ENCODE data around the gene ACSF2.

ACSF2 gene

GRCh38 chr17:50501054-50501453, 75.0 kb downstream of the ACSF2 start:
- FAIRE-seq (no peak), DNase-seq (ENCODE audit: insufficient read length) (no peak)
- TF ChIP-seq POLR2AphosphoS5 (IDR thresholded peaks at IDR 0.05; ENCODE audit: low read depth, low read length): no peak
- no peak for TF ChIP-seq TAF1 (IDR thresholded peaks at IDR 0.05; ENCODE audit: borderline replicate concordance, low read depth, low read length)
- TF ChIP-seq POLR2A (IDR thresholded peaks at IDR 0.05; ENCODE audit: low read depth, low read length): no peak

- no peak for TF ChIP-seq POLR2AphosphoS5 (IDR thresholded peaks at IDR 0.05; ENCODE audit: low read depth, low read length)
- TF ChIP-seq POLR2A (IDR thresholded peaks at IDR 0.05; ENCODE audit: low read depth, low read length): no peak
- no peak for TF ChIP-seq TAF1 (IDR thresholded peaks at IDR 0.05; ENCODE audit: borderline replicate concordance, low read depth, low read length)
- DNase-seq (ENCODE audit: insufficient read length) (no peak), FAIRE-seq (no peak)
Observed at GRCh38 chr17:50502301-50502990, 76.4 kb downstream of the ACSF2 start.

DNA sequence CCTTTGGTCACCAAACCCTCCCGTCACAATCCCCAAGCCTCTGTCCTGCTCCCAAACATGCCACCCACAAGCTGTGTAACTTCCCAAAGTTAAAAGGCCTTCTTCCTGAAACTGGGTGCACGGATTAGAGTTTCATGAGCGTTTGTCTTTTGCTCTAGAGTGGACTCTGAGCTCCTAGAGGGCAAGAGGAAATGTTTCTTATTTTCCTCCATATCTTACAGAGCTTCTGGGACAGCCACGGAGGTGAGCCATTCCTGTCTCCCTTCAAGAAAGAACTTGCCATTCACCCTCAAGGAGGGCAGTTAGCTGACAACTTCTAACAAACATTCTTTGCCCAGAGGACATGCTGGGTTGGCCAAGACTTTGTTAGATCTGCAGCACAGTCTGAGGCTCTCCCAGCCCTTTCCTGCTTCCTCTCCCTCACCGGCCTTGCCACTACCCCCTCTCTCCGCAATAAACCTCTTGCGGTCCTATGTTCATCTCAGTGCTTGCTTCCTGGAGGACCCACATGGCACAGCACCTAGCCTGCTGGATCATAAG, 79.6 kb downstream of the ACSF2 start:
- DNase-seq (ENCODE audit: insufficient read length): no peak
- FAIRE-seq: no peak
- TF ChIP-seq POLR2A (IDR thresholded peaks at IDR 0.05; ENCODE audit: low read depth, low read length) (no peak), POLR2AphosphoS5 (IDR thresholded peaks at IDR 0.05; ENCODE audit: low read depth, low read length) (no peak), TAF1 (IDR thresholded peaks at IDR 0.05; ENCODE audit: borderline replicate concordance, low read depth, low read length) (no peak)

GRCh38 chr17:50506298-50506697, 80.3 kb downstream of the ACSF2 start:
- no peak for FAIRE-seq
- TF ChIP-seq POLR2A (IDR thresholded peaks at IDR 0.05; ENCODE audit: low read depth, low read length) (no peak), TAF1 (IDR thresholded peaks at IDR 0.05; ENCODE audit: borderline replicate concordance, low read depth, low read length) (no peak), POLR2AphosphoS5 (IDR thresholded peaks at IDR 0.05; ENCODE audit: low read depth, low read length) (no peak)
- DNase-seq (ENCODE audit: insufficient read length): no peak

DNA sequence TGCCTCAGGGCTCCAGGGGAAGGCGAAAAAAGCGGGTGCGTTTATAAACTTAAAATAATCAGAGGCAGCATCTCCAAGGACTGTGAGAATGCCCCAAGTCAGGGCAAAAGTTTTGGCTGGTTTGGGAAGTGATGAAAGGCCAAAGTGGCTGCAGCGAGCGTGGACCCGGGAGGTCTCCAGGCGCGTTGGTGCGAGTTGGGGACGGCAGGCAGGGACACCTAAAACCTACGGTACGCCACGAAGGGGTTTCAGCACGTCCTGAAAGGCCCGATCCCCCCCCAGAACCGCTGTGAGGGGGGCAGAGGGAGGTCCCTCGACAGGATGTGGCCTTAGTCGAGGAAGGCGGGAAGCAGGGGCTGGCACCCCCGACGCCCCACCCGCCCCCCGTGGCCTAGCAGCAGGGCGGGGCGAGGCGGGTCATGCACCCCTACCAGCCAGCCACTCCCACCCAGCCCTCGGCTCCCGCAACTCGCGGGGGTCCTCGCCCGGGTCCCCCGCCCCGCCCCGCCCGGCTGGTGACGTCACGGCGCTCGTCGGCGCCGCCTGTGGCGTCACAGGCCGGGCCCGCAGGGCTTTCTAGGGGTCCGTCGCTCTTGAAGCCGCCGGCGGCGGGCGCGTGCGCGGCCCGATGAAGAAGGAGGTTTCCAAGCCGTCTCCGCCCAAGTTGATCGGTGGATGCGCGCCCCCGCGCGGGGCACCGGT, 82.0 kb downstream of the ACSF2 start, which contains the start of gene MYCBPAP:
Gene MYCBPAP, plus strand, starts transcription at position 569 of the 702 bp plus-strand sequence. CDS start 236 bp downstream, outside the sequence.
- DNase-seq (ENCODE audit: insufficient read length) (peak; percentile 75), FAIRE-seq (peak; percentile 86)
- TF ChIP-seq POLR2A (IDR thresholded peaks at IDR 0.05; ENCODE audit: low read depth, low read length): 0 out of 2 replicates have a peak, but pooled peaks have one; percentile 24
- no peak for TF ChIP-seq TAF1 (IDR thresholded peaks at IDR 0.05; ENCODE audit: borderline replicate concordance, low read depth, low read length)

DNA sequence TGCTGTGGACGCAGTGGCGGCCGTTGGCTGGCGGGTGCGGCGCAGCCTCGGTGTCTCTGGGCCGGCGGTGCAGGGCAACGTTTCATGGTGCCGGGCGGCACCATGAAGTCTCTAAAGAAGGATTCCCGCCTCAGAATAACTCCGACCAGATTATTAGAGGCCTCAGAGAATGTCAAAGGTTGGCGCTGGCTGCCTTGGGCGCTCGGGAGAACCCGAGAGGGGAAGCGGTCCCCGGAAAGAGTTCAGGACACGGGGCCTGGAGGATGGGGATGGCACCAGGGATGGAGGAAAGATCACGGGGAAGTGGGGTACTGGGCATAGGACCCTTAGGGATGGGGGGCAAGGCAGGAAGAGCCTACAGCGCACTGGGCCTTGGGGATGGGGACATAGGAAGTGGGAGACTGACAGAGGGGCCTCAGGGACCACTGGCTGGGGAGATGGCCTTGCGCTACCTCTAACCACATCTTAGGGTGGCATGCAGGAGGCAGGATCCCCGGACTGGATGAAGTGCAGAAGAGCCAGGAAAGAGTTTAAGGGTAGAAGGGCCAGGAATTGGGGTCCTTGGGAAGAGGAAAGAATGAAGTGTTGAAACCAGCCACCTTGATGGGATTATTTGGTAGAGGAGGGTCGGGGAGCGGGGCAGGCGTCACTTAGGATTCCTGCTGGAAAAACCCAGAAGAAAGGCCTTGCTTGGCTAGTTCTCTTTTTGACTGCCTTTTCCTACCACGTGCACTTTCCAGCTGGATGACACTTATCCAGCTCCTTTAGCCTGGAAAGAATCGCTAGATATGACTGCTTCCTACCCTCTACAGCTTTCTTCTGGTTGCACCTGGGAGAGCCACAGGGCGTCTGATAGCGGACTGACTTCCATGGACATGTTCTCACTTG, 82.8 kb downstream of the ACSF2 start:
- TF ChIP-seq POLR2A (IDR thresholded peaks at IDR 0.05; ENCODE audit: low read depth, low read length): no peak
- no peak for TF ChIP-seq POLR2AphosphoS5 (IDR thresholded peaks at IDR 0.05; ENCODE audit: low read depth, low read length)
- DNase-seq (ENCODE audit: insufficient read length) (no peak), FAIRE-seq (peak; percentile 33)

DNA sequence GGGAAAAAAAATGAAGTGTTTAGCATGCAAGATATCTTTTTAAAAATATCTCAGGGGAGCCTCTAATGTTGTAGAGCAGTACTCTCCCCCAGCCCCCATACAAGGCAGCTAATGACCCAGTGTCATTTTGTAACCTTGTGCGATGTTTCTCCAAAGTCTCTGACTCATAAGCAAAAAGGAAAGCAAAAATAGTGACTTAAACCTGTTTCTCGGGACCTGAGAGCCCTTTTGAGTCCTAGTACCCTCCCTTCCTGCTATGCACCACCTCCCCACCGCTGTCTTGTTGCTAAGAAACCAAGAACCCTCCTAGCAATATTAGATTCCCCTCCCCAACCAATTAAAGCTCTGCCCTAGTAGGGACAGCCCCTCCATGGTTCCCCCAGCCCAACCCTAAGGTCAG, 85.0 kb downstream of the ACSF2 start:
- peak; percentile 73 for DNase-seq (ENCODE audit: insufficient read length)
- FAIRE-seq: peak; percentile 88
- TF ChIP-seq POLR2A (IDR thresholded peaks at IDR 0.05; ENCODE audit: low read depth, low read length) (no peak), TAF1 (IDR thresholded peaks at IDR 0.05; ENCODE audit: borderline replicate concordance, low read depth, low read length) (no peak), POLR2AphosphoS5 (IDR thresholded peaks at IDR 0.05; ENCODE audit: low read depth, low read length) (no peak)

DNA sequence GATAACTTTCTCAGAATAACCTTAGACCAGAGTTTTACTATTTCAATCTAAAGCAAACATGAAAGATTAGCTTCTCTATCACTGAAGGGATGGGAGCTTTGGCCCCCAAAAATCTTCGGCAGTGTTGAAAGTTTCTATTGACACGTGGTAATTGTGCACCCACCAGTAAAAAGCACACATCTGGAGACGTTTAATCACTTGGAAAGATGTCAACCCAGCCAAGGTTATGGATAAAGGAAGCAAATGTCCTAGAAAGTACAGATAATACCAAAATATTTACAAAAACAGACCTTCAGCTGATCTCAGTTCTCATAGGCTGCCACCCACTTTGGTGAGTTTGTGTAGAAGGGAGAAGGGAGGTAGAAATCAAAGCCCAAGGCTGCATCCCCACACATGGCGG, 87.5 kb downstream of the ACSF2 start:
- DNase-seq (ENCODE audit: insufficient read length): no peak
- no peak for FAIRE-seq
- TF ChIP-seq TAF1 (IDR thresholded peaks at IDR 0.05; ENCODE audit: borderline replicate concordance, low read depth, low read length) (no peak), POLR2A (IDR thresholded peaks at IDR 0.05; ENCODE audit: low read depth, low read length) (no peak), POLR2AphosphoS5 (IDR thresholded peaks at IDR 0.05; ENCODE audit: low read depth, low read length) (no peak)

DNA sequence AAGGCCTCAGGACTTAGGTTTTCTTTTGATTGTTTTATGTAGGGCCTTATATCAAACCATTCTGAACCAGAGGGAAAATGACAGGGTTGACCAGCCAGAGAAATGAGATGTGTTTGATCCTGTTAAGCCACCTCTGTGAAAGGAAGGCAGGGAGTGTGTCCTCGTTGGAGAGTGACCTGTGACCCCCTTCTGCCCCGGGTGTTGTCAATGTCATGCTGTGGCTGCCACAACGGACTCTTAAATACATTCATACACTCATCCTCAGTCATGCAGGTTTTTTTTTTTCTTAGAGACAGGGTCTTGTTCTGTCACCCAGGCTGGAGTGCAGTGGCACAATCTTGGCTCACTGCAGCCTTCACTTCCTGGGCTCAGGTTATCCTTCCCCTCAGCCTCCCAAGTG, 88.4 kb downstream of the ACSF2 start:
- FAIRE-seq (no peak), DNase-seq (ENCODE audit: insufficient read length) (no peak)
- TF ChIP-seq POLR2A (IDR thresholded peaks at IDR 0.05; ENCODE audit: low read depth, low read length) (no peak), POLR2AphosphoS5 (IDR thresholded peaks at IDR 0.05; ENCODE audit: low read depth, low read length) (no peak), TAF1 (IDR thresholded peaks at IDR 0.05; ENCODE audit: borderline replicate concordance, low read depth, low read length) (no peak)

GRCh38 chr17:50514936-50515702, 89.1 kb downstream of the ACSF2 start:
- TF ChIP-seq TAF1 (IDR thresholded peaks at IDR 0.05; ENCODE audit: borderline replicate concordance, low read depth, low read length) (no peak), POLR2A (IDR thresholded peaks at IDR 0.05; ENCODE audit: low read depth, low read length) (no peak), POLR2AphosphoS5 (IDR thresholded peaks at IDR 0.05; ENCODE audit: low read depth, low read length) (no peak)
- FAIRE-seq (no peak), DNase-seq (ENCODE audit: insufficient read length) (no peak)

Measured in GM12892 (cell line).